Breast epithelium (tissue), 3 donors: Measurements from ENCODE around the gene PDLIM5.

ENCODE experiments used
- POLR2A ChIP-seq: fragments of 450-650 bp; IDR thresholded peaks from one replicate; pipeline ENCODE4 v1.6.1; 2016; ENCODE audit warnings: antibody characterized with exemption, mild to moderate bottlenecking, moderate library complexity
- POLR2AphosphoS5 ChIP-seq, 3 donors: sonication (generic); formaldehyde crosslinking; IDR thresholded peaks; one replicate each; pipeline ENCODE4 v1.6.1; 2017; ENCODE audit warnings: antibody characterized with exemption in 3 of 3
- TF ChIP-seq, protein P1 (sequence below), 3 donors: fragments of 450-650 bp; IDR thresholded peaks; one replicate each; pipeline ENCODE4 v1.5.1; 2016 to 2017; ENCODE audit warnings: antibody characterized with exemption in 3 of 3, mild to moderate bottlenecking in 3 of 3, moderate library complexity in 3 of 3

DNA sequence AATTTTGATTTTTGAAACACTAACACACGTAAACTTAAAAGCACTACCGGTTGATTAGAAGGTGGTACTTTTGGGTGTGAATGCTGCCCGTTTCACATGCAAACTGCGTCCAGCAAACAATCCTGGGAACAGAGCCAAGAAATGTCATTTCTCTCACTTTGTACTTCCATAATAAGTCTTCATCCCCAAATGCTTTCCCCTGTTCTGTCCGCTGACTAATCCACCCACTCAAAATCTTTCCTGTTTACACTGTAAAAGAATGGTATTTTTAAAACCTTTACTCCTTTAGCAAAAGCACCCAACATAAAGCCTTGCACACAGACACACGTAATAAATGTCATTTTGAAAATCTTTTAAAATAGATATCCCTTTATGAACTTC, 39.1 kb upstream of the PDLIM5 start:
- TF ChIP-seq POLR2A (no peak), POLR2AphosphoS5 (IDR thresholded peaks at IDR 0.05) (no peak)
- TF ChIP-seq, protein P1, sequence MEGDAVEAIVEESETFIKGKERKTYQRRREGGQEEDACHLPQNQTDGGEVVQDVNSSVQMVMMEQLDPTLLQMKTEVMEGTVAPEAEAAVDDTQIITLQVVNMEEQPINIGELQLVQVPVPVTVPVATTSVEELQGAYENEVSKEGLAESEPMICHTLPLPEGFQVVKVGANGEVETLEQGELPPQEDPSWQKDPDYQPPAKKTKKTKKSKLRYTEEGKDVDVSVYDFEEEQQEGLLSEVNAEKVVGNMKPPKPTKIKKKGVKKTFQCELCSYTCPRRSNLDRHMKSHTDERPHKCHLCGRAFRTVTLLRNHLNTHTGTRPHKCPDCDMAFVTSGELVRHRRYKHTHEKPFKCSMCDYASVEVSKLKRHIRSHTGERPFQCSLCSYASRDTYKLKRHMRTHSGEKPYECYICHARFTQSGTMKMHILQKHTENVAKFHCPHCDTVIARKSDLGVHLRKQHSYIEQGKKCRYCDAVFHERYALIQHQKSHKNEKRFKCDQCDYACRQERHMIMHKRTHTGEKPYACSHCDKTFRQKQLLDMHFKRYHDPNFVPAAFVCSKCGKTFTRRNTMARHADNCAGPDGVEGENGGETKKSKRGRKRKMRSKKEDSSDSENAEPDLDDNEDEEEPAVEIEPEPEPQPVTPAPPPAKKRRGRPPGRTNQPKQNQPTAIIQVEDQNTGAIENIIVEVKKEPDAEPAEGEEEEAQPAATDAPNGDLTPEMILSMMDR (IDR thresholded peaks at IDR 0.05) = no peak
